HG03280 (cell line): ENCODE data around the gene ZNF280C.
"Not testable (repeated sequence)": the region's sequence is repeated elsewhere in the genome, so short reads cannot be mapped to it uniquely, and the experiment has no call there.

Source experiments
- ATAC-seq: cut with Tn5 transposase; IDR thresholded peaks from one replicate; pipeline ENCODE4 v1.9.1; 2021; ENCODE audit warnings: mild to moderate bottlenecking, moderate library complexity; ENCODE audit not compliant: unreplicated experiment

The ZNF280C gene

DNA sequence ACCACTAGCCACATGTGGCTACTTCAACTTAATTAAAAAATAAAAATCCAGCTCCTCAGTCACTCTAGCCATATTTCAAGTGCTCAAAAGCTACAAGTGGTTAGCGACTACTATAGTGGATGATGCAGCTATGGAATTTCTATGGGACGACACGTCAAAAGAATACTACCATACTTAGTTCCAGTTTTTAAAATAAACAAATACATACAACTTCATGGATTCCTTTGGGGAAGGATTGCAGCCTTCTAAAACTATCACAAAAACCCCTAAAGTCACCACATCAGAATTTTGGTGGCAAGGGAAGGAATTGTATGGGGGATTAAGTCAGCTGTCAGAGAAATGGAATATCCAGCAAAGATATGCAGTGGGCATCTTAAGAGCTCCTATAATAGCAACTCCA lies 6.5 kb downstream of the ZNF280C start:
- no peak for ATAC-seq

DNA sequence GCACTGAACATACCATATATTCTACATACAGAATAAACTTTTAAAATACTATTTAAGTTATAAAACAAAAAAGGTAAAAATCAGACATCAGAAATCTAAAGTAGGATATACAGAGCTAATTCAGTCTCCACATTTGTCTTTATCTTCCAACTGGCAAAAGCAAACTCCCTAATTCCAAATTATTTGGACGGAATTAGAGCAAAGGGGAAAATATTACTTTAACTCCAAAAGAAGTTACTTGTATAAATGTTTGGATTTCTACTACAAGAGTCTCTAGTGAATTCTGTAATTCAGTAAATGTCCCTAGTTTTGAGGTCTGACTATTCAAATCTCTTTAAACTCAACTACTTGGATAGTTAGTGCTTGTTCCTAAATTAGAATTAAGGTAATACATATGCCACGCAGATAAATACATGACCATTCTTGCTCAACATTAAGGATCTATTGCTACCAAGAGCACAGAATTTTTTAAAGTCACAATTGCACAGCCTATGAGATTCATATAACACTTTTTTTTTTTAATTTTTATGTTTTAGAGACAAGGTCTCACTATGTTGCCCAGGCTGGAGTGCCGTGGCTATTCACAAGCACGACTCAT lies 7.3 kb downstream of the ZNF280C start:
- no peak for ATAC-seq

DNA sequence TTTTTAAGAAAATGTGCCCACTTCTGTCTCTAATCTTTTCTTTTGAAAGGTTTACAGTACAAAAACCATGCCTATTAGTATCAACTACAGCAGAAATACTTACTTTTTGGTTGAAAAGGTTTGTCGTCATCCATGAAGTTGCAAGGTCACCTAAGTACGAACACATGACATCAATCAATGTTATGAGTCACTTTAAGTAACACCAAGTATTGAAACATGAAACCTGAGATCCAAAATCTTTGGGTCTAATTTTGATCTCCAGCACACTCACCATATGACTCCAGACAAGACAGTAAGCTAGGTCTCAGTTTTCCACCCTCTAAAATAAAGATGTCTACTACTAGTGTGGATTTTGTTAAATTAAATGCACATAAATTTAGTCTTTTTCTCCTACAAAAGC lies 8.4 kb downstream of the ZNF280C start:
- ATAC-seq: no peak

DNA sequence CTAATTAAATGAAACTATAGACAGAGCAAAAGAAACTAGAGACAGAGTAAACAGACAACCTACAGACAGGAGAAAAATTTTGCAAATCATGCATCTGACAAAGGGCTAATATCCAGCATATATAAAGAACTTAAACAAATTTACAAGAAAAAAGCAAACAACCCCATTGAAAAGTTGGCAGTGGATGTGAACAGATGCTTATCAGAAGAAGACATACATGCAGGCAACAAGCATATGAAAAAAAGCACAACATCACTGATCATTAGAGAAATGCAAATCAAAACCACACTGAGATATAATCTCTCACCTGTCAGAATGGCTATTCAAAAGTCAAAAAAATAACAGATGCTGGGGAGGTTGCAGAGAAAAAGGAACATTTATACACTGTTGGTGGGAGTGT lies 14.8 kb downstream of the ZNF280C start:
- no peak for ATAC-seq

DNA sequence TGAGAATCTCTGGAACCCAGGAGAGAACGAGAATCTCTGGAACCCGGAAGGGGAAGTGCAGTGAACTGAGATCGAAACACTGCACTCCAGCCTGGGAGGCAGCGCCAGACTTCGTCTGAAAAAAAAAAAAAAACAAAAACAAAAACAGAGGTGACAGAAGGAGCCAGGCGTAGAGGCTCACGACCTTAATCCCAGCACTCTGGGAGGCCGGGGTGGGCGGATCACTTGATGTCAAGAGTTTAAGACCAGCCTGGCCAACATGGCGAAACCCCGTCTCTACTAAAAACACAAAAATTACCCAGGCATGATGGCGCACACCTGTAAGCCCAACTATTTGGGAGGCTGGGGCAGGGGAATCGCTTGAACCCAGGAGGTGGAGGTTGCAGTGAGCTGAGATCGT lies 17.0 kb downstream of the ZNF280C start:
- no peak for ATAC-seq

DNA sequence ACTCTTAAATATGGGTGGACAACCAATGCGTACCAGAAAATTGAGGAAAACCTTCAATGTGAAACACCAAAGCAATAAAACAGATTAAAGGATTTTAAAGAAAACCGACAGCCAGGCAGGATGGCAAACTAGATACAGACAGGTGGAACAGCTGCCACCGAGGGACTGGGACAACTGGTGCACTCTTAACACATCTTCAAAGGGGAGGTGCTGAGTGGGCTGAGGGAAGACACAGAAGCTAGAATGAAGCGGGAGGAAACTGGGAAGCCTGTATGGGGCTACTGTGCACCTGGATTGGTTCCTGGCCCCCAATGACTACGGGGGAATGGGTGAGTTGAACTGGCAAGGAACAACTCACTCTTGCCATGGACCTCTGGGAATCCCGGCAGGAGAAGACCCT lies 20.7 kb downstream of the ZNF280C start:
- ATAC-seq: no peak

DNA sequence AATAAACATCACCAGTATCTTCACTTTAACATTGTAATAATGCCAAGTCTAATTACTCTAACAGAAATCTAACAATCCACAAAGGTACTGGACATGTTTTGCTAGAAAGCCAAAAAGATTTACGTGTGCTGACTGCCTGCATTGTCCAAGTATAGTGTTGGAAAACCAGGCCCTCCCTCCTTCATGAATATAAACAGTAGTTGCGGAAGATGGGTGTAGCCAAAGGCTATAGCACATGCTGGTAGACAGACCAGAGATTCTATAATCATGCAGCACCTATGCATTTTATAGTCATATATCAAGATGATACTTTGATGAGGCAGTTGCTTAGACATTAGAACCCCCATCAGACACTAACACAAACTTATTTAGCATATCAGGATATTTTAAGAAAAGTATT lies 22.6 kb downstream of the ZNF280C start:
- no peak for ATAC-seq

DNA sequence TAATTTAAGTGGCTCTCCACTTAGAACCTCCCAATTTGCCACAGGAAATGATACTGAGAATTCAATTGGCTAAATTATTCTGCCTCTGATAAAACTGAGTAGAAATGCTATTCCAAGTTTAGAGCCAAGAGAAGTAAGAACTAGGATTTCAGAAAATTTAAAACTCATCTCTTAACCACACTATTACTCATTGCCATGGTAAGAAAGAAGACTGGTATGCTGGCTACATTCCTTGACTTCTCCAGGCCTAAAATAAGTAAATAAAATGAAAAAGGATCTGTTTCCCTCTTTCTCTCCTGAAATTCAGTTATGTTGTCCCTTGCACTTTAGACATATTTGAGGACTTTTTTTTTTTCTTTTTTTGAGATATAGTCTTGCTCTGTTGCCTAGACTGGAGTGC lies 23.3 kb downstream of the ZNF280C start:
- no peak for ATAC-seq

DNA sequence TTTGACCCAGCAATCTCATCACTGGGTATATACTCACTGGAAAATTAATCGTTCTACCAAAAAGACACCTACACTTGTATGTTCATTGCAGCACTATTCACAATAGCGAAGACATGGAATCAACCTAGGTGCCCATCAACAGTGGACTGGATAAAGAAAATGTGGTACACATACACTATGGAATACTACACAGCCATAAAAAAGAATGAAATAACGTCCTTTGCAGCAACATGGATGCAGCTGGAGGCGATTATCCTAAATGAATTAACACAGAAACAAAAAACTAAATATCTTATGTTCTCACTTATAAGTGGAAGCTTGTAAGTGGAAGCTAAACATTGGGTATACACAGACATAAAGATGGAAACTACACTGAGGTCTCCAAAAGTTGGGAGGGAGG lies 37.5 kb downstream of the ZNF280C start:
- ATAC-seq: not testable (repeated sequence)

DNA sequence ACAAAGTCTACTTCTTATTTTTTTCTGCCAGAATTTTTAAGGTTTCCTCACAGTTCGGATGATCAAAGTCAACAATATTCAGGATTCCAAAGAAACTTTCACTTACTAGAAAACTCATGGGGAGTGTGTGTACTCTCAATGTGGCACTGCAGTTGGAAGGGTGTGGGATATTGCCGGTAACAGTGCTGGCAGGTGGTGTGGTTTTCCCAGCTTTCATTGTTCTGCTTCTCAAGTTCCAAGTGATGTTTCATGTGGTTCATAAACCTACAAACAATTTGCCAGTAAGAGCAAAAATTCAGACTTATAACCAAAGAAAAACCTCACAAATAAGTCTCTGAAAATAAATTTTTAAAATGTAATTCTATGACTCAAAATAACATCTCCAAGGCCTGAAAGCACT lies 39.8 kb downstream of the ZNF280C start:
- no peak for ATAC-seq

DNA sequence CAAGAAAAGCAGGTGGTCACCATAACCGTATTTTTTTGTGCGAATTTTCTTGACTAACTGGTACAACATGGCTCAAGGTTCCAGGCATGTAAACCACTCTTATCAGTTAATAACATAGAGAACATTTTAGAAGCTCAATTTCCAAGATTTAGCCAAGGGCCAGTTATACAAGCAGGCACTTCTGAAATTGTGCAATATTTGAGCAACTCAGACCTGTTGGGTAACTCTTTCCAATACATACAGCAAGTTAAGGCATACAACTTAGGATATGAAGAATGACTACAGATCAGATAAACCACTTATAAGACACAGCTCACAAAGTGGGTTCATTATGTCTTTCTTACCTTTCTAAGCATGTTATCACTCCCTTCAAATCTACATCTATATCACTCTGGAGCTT lies 43.9 kb downstream of the ZNF280C start:
- ATAC-seq: no peak

DNA sequence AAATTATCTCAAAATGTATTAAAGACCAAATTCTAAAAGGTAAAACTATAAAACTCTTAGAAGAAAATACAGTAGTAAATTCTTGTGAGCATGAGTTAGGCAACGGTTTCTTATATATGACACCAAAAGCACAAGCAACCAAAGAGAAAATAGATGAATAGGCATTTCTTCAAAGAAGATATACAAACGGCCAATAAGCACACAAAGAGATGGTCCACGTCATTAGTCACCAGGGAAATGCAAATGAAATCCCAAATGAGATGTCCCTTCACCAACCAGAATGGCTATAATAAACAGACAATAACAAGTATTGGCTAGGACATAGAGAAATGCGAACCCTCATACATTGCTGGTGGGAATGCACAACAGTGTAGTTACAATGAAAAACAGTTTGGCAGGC lies 52.4 kb downstream of the ZNF280C start:
- ATAC-seq: no peak

DNA sequence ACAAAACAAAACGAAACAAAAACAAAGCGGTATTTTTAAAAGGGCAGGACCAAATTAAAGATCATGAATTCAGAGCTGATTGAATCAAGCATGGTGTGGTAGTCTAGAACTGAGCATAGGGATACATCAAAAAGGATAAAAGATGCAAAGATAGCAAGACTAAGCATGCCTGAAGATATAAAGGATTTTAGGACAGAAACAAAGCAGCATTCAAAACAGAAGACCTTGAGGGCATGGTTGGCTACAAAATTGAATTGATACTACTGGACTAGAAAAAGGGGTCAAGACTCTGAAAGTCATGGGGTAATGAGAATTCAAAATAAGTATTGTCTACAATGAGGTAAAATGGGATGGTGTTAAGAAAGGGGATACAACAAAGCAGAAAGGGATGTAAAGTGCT lies 55.3 kb downstream of the ZNF280C start:
- ATAC-seq: no peak

DNA sequence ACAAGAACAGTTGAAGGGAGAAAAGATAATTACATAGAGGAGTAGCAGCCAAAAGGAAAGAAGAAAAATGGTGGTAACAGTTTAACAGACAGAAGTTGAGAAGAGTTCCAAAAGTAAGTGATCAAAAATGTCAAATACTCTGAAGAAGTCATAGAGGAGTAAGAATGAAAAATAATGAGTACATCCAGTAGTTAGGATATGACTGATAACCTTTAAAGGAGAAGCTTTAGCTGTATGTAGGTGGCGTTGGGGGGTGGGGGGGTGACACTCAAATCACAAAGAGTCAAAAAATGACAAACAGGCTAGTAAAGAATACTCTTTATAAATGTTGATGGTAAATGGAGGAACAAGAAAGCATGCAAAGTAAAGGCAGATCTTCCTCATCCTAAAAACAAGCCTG lies 56.3 kb downstream of the ZNF280C start:
- no peak for ATAC-seq

DNA sequence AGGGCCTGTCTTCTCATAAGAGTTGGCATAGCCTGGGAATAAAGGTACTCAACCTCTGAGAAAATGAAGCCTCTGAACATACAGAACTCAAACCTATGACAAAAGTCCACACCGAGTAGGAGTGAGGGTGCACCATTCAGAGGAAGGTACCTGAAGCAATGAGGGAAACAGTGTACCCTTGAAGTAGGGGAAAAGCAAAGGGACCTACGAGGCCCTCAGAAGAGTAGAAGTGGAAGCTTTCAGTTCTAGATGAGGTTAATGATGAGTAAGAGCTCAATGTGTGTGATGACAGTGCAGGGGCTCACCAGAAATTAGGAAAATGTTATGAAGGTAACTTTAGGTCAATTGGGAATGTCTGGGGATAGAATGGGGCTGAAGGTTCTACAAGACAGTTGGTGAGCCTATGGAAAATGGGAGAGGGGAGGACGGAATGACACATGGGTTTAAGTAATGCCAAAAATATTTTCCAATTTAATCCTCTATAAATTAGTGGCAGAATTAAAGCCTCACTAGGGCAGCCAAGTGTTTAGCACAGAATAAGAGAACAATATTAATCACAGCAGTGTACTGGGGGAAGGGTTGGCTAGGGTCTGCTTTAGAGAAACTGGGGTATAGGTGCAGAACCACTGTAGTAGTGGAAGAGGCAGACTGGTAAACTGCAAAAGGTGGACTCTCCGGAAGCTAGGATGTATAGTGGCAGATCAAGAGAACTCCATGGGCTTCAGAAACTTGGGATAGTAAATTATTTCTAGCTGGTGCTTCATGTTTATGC lies 57.1 kb downstream of the ZNF280C start:
- ATAC-seq: no peak

DNA sequence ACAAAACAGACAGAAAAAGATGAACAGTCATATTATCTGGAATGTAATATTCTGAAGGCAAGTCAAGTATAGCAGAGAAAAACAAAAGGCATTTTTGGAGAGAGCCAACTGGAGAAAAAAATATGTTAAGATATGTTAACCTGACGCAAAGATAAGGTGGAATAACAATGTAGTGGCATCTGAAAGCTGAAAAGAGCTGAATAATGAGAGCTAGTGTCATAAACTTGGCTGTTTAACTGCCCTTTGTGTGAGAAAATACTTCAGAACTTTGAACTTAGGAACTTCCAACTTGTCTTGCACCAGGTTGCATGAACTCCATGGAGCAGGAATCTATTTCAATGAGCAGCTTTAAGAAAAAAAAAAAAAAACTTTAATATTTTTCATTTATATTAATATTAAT lies 64.1 kb downstream of the ZNF280C start:
- ATAC-seq: no peak

DNA sequence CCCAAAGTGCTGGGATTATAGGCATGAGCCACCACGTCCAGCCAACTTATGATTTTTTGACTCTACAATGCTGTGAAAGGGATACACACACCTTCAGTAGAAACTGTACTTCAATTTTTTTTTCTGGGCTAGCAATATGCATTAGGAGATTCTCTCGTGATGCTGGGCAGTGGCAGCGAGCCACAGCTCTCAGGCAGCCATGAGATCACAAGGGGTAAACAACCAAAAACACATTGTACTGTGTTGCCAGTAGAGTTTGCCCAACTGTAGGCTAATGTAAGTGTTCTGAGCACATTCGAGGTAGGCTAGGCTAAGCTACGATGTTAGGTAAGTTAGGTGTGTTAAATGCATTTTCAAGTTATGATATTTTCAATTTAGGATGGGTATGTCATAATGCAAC lies 71.2 kb downstream of the ZNF280C start:
- no peak for ATAC-seq

DNA sequence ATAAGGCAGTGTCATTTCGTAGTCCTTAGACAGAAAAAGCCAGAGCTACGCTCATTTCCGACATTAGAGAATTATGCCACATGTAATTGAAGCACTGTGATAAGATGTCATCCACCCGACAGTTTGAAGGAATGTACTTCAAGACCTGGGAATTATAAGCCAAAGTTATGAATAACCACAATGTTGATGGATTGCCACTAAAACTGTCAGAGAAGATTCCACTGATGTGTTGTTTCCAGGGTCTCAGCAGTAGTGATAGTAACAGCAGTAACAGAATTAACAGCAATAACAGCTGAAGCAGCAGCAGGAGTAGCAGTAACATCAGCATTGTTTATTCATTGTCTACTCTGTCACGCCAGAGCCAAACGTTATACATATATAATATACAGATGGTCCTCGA lies 72.2 kb downstream of the ZNF280C start:
- no peak for ATAC-seq

DNA sequence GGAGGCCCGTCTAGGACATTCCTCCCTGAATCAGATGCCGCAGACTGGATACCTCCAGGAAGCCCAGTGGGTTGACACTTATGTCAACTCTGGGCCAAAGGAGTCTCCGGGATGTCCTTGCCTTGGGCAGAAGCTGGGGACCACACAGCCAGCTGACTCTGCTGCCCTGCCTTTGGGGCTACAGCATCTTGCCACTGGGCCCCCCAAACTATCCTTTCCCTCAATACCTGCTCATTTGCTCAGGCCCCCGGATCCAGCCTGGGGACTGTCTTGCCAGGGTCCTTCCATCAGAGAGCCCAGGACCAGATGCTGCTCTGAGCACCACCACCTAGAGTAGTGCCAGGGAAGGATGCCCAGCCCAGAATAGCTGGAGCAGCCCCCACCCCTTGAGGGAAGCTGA lies 77.9 kb downstream of the ZNF280C start:
- no peak for ATAC-seq

DNA sequence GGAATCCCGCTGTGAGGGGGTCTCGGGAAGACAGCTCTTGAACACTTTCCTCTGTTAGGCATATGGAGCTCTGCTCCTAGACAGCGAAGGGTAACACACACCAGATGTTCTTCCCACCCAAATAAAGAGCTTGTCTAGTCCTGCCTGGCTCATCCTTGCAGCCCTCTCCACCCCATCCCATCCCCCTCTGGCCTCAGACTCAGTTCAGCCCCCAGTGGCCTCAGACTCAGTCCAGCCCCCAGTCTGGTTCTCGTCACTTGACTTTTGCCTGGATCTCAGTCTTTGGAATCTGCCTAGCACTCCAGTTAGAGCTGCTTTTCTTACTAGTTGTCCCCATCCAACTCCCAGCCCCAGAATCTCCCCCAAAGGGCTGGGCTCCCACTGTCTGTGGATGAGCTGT lies 82.0 kb downstream of the ZNF280C start:
- ATAC-seq: no peak

DNA sequence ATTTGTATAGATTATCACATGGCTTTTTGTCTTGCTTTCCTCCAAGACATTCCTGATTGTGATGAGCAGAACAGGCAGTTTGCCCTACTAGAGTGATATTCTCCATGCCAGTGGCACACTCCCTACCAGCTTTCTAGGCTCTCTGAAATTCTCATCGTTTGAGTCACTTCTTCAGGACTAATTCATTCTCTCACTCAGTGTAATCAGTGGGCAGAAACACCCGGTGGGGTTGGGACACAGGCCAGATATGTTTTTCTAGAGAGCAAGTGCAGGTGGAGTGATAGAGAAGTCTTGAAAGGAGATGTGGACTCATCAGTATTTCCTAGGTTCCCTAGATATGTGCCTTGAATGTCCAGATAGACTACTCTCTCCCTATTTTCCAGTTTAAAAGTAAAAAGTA lies 83.8 kb downstream of the ZNF280C start:
- no peak for ATAC-seq

DNA sequence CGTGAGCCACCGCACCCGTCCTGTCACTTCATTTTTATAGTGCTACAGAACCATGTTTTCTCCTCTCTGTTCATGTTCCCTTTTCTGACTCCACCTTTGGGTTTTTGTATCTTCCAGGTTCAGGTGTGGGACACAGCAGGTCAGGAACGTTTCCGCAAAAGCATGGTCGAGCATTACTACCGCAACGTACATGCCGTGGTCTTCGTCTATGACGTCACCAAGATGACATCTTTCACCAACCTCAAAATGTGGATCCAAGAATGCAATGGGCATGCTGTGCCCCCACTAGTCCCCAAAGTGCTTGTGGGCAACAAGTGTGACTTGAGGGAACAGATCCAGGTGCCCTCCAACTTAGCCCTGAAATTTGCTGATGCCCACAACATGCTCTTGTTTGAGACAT lies 84.5 kb downstream of the ZNF280C start:
- ATAC-seq: no peak
